Measurements from ENCODE around the gene LINC00237. TPM values are rescaled to one million over a fixed set of nuclear protein-coding genes. Genes with fewer than 3 reads are reported as not detected.

LINC00237 gene
- total and polyA plus RNA-seq, 2 experiments from 2014 or later = 0.31 to 2.0 TPM

GRCh38 chr20:21154692-21155091, 48.5 kb upstream of the LINC00237 start (continued):
- TF ChIP-seq REST (IDR thresholded peaks at IDR 0.05; ENCODE audit: unreplicated experiment) = no peak

- H2AFZ ChIP-seq = no peak overlapping the region
- peaks cover 3% of the 10 kb centered on the region; the same call in 1 of the 2 replicates for H3K4me1 ChIP-seq (ENCODE audit: insufficient read depth)
- H3K27ac ChIP-seq (ENCODE audit: low read depth) = peak overlapping the region; percentile 10; the same call in 1 of the 2 replicates
- Mint-ChIP-seq H3K27me3 (ENCODE audit: insufficient read depth, low read depth, poor library complexity) (no peaks in the 10 kb centered on the region), H3K4me1 (peaks cover 4% of the 10 kb centered on the region; the same call in 2 of the 3 replicates), H3K9me3 (no peaks in the 10 kb centered on the region), H3K36me3 (ENCODE audit: low read depth) (peaks cover 17% of the 10 kb centered on the region; the same call in 2 of the 3 replicates), H3K27ac (no peak overlapping the region), H3K4me3 (no peak overlapping the region)
- ATAC-seq = no peak
- DNase-seq (ENCODE audit: low spot score) = no peak
- H3K4me2 ChIP-seq = no peak overlapping the region
- no peak overlapping the region for H3K4me3 ChIP-seq
- H3K27me3 ChIP-seq (ENCODE audit: insufficient read depth) = no peaks in the 10 kb centered on the region
- H4K20me1 ChIP-seq (replicated peaks; ENCODE audit: insufficient read depth) = no peaks in the 10 kb centered on the region
- H3K79me2 ChIP-seq (replicated peaks; ENCODE audit: insufficient read depth) = peaks cover 11% of the 10 kb centered on the region; the same call in 1 of the 2 replicates
- no peaks in the 10 kb centered on the region; the same call in none of the 2 replicates for H3K36me3 ChIP-seq (ENCODE audit: insufficient read depth)
- no peaks in the 10 kb centered on the region for H3F3A ChIP-seq (replicated peaks; ENCODE audit: low read depth)
- no peak for TF ChIP-seq NANOG (IDR thresholded peaks at IDR 0.05; ENCODE audit: borderline replicate concordance)
- TF ChIP-seq JUNB (IDR thresholded peaks at IDR 0.05; ENCODE audit: unreplicated experiment) = no peak
- TF ChIP-seq EZH2phosphoT487 (IDR thresholded peaks at IDR 0.05; ENCODE audit: unreplicated experiment) = no peak
- TF ChIP-seq CREB1 (CRISPR knock-in tag; IDR thresholded peaks at IDR 0.05; ENCODE audit: low read depth) = no peak
- TF ChIP-seq EZH2 (IDR thresholded peaks at IDR 0.05; ENCODE audit: low read depth, unreplicated experiment) = no peak
- no peak for TF ChIP-seq ZNF114 (CRISPR knock-in tag; IDR thresholded peaks at IDR 0.05)
- no peak for TF ChIP-seq ZNF462 (CRISPR knock-in tag; IDR thresholded peaks at IDR 0.05)
- no peak for TF ChIP-seq REST (IDR thresholded peaks at IDR 0.05; ENCODE audit: unreplicated experiment)
- TF ChIP-seq CTCF (conservative IDR thresholded peaks at IDR 0.05; ENCODE audit: low read depth in 2 of 2) = no peak
- H3K9me2 ChIP-seq (ENCODE audit: insufficient read depth) = no peaks in the 10 kb centered on the region
Observed at GRCh38 chr20:21151791-21152190, 45.6 kb upstream of the LINC00237 start.

Data from GM23338 (cell line).